MM.1S (cell line): ENCODE data around the gene SIKE1.

Experiments used
- EZH2 ChIP-seq: fragments of 300-600 bp; sonication (generic); optimal IDR thresholded peaks from 2 replicates; pipeline ENCODE3; 2017; ENCODE audit warnings: low read depth, mild to moderate bottlenecking, antibody characterized with exemption, low read length, mixed read lengths
- EZH2phosphoT487 ChIP-seq: fragments of 300-600 bp; sonication (generic); IDR thresholded peaks from 2 replicates; pipeline ENCODE4 v1.6.1; 2018; ENCODE audit warnings: antibody characterized with exemption, low read length
- TF ChIP-seq, protein P1 (sequence below): fragments of 300-600 bp; sonication (generic); IDR thresholded peaks from 2 replicates; pipeline ENCODE4 v1.5.1; 2016; ENCODE audit warnings: antibody characterized with exemption, low read length, mixed read lengths

DNA sequence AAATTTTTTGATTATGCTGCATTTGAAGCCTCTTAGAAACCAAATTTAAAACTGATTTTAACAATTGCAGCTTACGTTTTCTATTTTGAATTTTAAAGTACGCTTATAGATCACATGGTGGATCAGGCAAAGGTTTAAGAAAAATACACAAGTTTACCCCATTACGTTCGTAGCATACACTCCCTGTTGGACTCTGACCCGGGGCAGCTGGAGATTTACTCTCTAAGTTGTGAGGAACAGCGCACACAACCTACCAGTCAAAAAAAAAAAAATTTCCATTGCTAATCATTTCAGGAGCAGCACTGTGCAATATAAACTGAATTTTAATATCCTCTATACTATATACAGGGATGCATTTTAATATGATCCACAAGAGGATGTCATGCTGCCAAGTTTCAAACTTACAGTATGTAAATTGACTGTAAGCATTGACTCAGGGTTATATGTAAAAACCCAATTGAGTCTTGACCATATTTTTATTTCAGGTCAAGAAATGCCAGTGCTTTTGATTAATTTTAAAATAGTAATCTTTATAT lies 43.1 kb downstream of the SIKE1 start:
- TF ChIP-seq, protein P1, sequence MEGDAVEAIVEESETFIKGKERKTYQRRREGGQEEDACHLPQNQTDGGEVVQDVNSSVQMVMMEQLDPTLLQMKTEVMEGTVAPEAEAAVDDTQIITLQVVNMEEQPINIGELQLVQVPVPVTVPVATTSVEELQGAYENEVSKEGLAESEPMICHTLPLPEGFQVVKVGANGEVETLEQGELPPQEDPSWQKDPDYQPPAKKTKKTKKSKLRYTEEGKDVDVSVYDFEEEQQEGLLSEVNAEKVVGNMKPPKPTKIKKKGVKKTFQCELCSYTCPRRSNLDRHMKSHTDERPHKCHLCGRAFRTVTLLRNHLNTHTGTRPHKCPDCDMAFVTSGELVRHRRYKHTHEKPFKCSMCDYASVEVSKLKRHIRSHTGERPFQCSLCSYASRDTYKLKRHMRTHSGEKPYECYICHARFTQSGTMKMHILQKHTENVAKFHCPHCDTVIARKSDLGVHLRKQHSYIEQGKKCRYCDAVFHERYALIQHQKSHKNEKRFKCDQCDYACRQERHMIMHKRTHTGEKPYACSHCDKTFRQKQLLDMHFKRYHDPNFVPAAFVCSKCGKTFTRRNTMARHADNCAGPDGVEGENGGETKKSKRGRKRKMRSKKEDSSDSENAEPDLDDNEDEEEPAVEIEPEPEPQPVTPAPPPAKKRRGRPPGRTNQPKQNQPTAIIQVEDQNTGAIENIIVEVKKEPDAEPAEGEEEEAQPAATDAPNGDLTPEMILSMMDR: no peak
- TF ChIP-seq EZH2 (no peak), EZH2phosphoT487 (no peak)
